Psoas muscle (tissue), 8 donors: ENCODE results near the gene CUX1. TPM values are rescaled to one million over a fixed set of nuclear protein-coding genes. Genes with fewer than 3 reads are reported as not detected.

Experiments
- ATAC-seq, 4 donors: fragments of 200-7000 bp; cut with Tn5 transposase; one replicate each; pipeline ENCODE4 v1.9.1; 2020; ENCODE audit warnings: moderate library complexity in 3 of 4, mild to moderate bottlenecking in 2 of 4
- DNase-seq, 2 donors: peaks; one replicate each; pipeline ENCODE4 v3.0.0-alpha.2; 2020
- H3K27ac ChIP-seq: fragments of 200-600 bp; one replicate; pipeline ENCODE4 v1.8.0; 2022
- H3K27me3 ChIP-seq, 3 donors: fragments of 200-600 bp in 1 of 3; one replicate each; pipeline versions ENCODE4 v1.6.1 to v1.8.0; 2013 to 2022; ENCODE audit warnings: low read length in 2 of 3, mild to moderate bottlenecking in 2 of 3, moderate library complexity in 1 of 3; ENCODE audit not compliant: insufficient read depth in 3 of 3
- H3K36me3 ChIP-seq, 2 donors: fragments of 200-600 bp in 1 of 2; one replicate each; pipeline versions ENCODE4 v1.6.1 to v1.8.0; 2013 to 2022; ENCODE audit warnings: low read depth in 1 of 2, mild to moderate bottlenecking in 1 of 2, moderate library complexity in 1 of 2; ENCODE audit not compliant: insufficient read depth in 1 of 2
- H3K4me1 ChIP-seq: fragments of 200-600 bp; one replicate; pipeline ENCODE4 v1.8.0; 2022
- H3K4me3 ChIP-seq: fragments of 200-600 bp; one replicate; pipeline ENCODE4 v1.8.0; 2022; ENCODE audit warnings: mild to moderate bottlenecking
- H3K9me3 ChIP-seq: fragments of 200-600 bp; one replicate; pipeline ENCODE4 v1.8.0; 2022
- WGBS, 3 donors: extraction: QIAGEN DNeasy Blood & Tissue Kit; methylation state at CpG; one replicate each; pipeline versions ENCODE4 v1.1.6 to v1.1.7; 2013; 5-methylcytosine and 5-hydroxymethylcytosine counted together
- intact Hi-C, 2 donors: fragments of 100-400 bp; cut with DNase I; formaldehyde crosslinking; loops; one replicate each; pipeline versions ENCODE4 v1.11.0 to v1.14.2; 2022
- polyA plus RNA-seq, 3 donors: library from polyadenylated mRNA; stranded (reverse); fragments of 200-250 nt; gene quantifications; one replicate each; pipeline ENCODE4 v1.2.3, GENCODE V29; 2013
- total RNA-seq, 4 donors: library from RNA; stranded (reverse); fragmentation: NEBNext Ultra II Directional in 2 of 4; extraction: Animal tissue kit (Norgen Biotek cat#: 25700) in 2 of 4; gene quantifications; one replicate each; pipeline versions ENCODE4 v1.2.1 to v1.2.4, GENCODE V29; 2021 to 2023
- TF ChIP-seq, protein P1 (sequence below): fragments of 200-600 bp; IDR thresholded peaks from one replicate; pipeline ENCODE4 v1.8.0; 2022; ENCODE audit warnings: antibody characterized with exemption
- donor health status: healthy with polysubstance abuse.
- donor health status: DM: no; HTN: no; CAD: no; lungs with moderate emphysema.
- donor health status: Bipolar disorder and iron deficiency.
- donor health status: healthy.
- donor health status: DM: yes; HTN: yes; CAD: no.
- donor health status: DM: no; HTN: no; CAD: no.
- donor health status: DM: no; HTN: no; CAD: no.
- donor health status: DM: yes; HTN: yes; CAD: no.

The CUX1 gene
- total and polyA plus RNA-seq, 7 donors: 12.5 to 95.6 (median 72.4) TPM

DNA sequence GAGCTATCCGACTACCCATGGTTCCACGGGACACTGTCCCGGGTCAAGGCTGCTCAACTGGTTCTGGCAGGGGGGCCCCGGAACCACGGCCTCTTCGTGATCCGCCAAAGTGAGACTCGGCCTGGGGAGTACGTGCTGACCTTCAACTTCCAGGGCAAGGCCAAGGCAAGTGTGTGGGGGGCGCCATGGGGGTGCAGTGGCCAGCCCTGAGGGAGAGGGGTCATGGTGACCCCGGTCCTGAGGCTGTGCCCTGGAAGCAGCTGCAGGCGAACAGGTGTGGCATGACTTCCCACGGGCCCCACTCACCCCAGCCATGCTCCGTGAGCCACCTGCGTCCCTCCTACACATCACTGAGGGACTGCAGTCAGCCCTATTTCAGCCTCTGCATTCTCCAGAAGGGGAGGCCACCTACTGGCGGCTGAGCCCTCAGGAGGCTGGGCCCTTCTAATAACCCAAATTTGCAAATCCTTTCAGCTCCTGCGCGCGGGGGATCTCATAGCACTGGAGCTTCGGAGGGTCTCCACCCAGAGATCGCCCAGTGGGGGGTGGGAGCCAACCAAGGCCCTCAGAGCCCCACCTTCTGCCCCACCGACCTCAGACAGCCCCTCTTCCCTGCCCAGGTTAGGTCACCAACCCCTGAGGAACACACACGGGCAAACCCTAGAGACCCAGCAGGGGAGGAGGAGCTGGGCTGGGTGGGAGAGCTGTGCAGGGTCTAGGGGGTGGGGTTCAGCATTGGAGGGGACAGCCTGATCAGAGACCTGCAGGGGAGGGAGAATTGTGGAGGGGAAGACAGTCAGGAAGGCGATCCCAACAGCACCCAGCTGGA lies 500.0 kb downstream of the CUX1 start:
- H3K27ac ChIP-seq: no peak overlapping the region
- 71 to 78% (median 72%) methylated on average over 24 of the region's 24 CpGs for WGBS, 3 donors
- no peak overlapping the region for H3K4me3 ChIP-seq
- H3K9me3 ChIP-seq: no peaks in the 10 kb centered on the region
- DNase-seq (no peak), ATAC-seq (peak in 2 of 4 donors; percentile 39 to 47)
- H3K27me3 ChIP-seq: no peaks in the 10 kb centered on the region
- H3K4me1 ChIP-seq: no peaks in the 10 kb centered on the region
- TF ChIP-seq, protein P1, sequence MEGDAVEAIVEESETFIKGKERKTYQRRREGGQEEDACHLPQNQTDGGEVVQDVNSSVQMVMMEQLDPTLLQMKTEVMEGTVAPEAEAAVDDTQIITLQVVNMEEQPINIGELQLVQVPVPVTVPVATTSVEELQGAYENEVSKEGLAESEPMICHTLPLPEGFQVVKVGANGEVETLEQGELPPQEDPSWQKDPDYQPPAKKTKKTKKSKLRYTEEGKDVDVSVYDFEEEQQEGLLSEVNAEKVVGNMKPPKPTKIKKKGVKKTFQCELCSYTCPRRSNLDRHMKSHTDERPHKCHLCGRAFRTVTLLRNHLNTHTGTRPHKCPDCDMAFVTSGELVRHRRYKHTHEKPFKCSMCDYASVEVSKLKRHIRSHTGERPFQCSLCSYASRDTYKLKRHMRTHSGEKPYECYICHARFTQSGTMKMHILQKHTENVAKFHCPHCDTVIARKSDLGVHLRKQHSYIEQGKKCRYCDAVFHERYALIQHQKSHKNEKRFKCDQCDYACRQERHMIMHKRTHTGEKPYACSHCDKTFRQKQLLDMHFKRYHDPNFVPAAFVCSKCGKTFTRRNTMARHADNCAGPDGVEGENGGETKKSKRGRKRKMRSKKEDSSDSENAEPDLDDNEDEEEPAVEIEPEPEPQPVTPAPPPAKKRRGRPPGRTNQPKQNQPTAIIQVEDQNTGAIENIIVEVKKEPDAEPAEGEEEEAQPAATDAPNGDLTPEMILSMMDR: no peak
- H3K36me3 ChIP-seq: peaks cover 0 to 44% of the 10 kb centered on the region in 2 donors
- intact Hi-C loops: loop anchor here in 1 of 2 donors (5.0 kb wide), 1 partner anchor 35 kb away; no protein-coding TSS in a partner anchor

DNA sequence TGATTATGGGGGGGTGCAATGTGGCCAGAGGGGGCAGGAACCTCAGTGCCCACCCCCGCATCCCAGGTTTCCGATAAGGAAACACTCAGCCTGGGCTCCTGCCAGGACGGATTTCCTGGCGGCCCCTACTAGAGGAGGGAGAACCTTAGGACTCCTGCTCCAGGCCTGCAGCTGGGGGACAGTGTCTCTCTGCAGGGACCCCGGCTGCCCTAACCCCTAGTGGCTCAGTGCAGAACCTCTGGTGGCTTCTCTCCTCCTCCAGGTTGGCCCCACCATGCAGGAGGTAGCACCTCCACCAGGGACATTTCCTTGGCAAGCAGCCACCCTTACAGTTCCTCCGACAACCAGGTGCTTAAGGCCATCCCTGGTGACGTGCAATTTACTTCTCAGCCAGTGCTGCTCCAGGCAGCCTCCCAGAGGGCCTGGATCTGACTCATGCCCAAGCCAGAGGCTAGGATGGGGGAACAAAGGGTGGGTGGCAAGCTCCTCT lies 501.1 kb downstream of the CUX1 start:
- peaks cover 0 to 44% of the 10 kb centered on the region in 2 donors for H3K36me3 ChIP-seq
- 54 to 82% (median 67%) methylated on average over 7 of the region's 7 CpGs for WGBS, 3 donors
- intact Hi-C loops: loop anchor here in 1 of 2 donors (5.0 kb wide), 1 partner anchor 36 kb away; no protein-coding TSS in a partner anchor
- H3K4me3 ChIP-seq: no peak overlapping the region
- ATAC-seq (peak; percentile 28 to 43 (median 36)), DNase-seq (no peak)
- no peaks in the 10 kb centered on the region for H3K27me3 ChIP-seq
- H3K4me1 ChIP-seq: no peaks in the 10 kb centered on the region
- H3K27ac ChIP-seq: no peak overlapping the region
- H3K9me3 ChIP-seq: no peaks in the 10 kb centered on the region
- TF ChIP-seq, protein P1: no peak

DNA sequence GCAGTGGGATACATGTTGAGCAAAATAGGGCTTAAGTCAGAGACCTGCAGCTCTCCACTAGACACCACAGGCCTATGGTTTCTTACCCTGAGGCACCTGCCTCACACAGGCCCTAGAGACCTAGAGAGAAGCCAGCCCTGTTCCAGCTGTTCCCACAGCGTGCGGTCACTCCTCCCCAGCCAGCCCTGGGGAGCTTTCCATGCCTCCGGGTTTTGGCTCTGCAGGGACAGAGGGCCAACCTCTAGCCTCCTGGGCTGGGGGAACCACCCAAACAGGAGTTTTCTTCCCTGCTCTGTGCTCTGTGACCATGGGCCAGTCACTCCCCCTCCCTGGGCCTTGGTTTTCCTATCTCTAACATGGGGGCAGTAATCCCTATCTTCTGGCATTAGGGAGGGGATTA lies 502.2 kb downstream of the CUX1 start:
- H3K9me3 ChIP-seq: no peaks in the 10 kb centered on the region
- peaks cover 0 to 36% of the 10 kb centered on the region in 2 donors for H3K36me3 ChIP-seq
- no peak overlapping the region for H3K4me3 ChIP-seq
- ATAC-seq (no peak), DNase-seq (no peak)
- intact Hi-C loops: loop anchor here in 1 of 2 donors (5.0 kb wide), 1 partner anchor 37 kb away; no protein-coding TSS in a partner anchor
- TF ChIP-seq, protein P1: no peak
- no peaks in the 10 kb centered on the region for H3K4me1 ChIP-seq
- 55 to 72% (median 68%) methylated on average over 3 of the region's 3 CpGs for WGBS, 3 donors
- no peaks in the 10 kb centered on the region for H3K27me3 ChIP-seq
- H3K27ac ChIP-seq: no peak overlapping the region

DNA sequence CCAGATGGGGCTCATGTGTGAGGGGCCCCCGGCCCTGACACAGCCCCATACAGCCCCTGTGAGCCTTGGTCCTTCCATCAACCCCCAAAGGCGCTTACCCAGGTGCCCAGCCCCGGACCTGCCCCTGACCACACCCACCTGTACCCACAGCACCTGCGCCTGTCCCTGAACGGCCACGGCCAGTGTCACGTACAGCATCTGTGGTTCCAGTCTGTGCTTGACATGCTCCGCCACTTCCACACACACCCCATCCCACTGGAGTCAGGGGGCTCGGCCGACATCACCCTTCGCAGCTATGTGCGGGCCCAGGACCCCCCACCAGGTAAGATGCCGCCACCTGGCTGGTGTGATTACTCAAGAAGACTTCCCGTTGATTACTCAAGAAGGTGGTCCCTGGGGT lies 502.8 kb downstream of the CUX1 start:
- ATAC-seq (no peak), DNase-seq (no peak)
- no peaks in the 10 kb centered on the region for H3K9me3 ChIP-seq
- H3K27me3 ChIP-seq: no peaks in the 10 kb centered on the region
- TF ChIP-seq, protein P1: no peak
- 92 to 95% (median 94%) methylated on average over 13 to 14 of the region's 14 CpGs for WGBS, 3 donors
- H3K4me1 ChIP-seq: no peaks in the 10 kb centered on the region
- H3K4me3 ChIP-seq: no peak overlapping the region
- no peak overlapping the region for H3K27ac ChIP-seq
- intact Hi-C loops: no loop called here
- H3K36me3 ChIP-seq: peaks cover 0 to 32% of the 10 kb centered on the region in 2 donors
